AG04450 (cell line): Measurements from ENCODE around the gene BATF2. TPM values are rescaled to one million over a fixed set of nuclear protein-coding genes. Genes with fewer than 3 reads are reported as not detected.

ENCODE experiments used
- CTCF ChIA-PET: fragments of 300-600, 350-600 bp; formaldehyde crosslinking; extraction: SDS; loops from one replicate; lab custom pipeline; 2022; ENCODE audit warnings: antibody characterized with exemption, inconsistent platforms; lab: Charles Lee
- POLR2A ChIA-PET: fragments of 350-600 bp; formaldehyde crosslinking; extraction: SDS; loops from one replicate; lab custom pipeline; 2021; ENCODE audit warnings: antibody characterized with exemption, inconsistent platforms; lab: Yijun Ruan, JAX
- DNase-seq: peaks from one replicate; pipeline ENCODE4 v3.0.0-alpha.2; 2011; ENCODE audit warnings: low read depth, low spot score
- H3K27ac ChIP-seq: one replicate; pipeline ENCODE4 v1.5.1; 2012; ENCODE audit warnings: low read depth, low read length, control low read depth
- H3K27me3 ChIP-seq: one replicate; pipeline ENCODE4 v1.6.0; 2012; ENCODE audit warnings: low read length; ENCODE audit not compliant: control insufficient read depth, insufficient read depth
- H3K4me3 ChIP-seq: 2 replicates; pipeline ENCODE4 v1.5.1; 2011; ENCODE audit warnings: mild to moderate bottlenecking, low read depth, low read length, control low read depth
- H3K9me3 ChIP-seq: 2 replicates; pipeline ENCODE4 v1.5.1; 2012; ENCODE audit warnings: low read length; ENCODE audit not compliant: control insufficient read depth, insufficient read depth
- CTCF ChIP-seq: IDR thresholded peaks from 2 replicates; pipeline ENCODE4 v1.5.1; 2011; ENCODE audit warnings: low read depth, low read length, control low read depth, inconsistent platforms
- polyA plus RNA-seq: library from polyadenylated mRNA; depleted of rRNA; stranded (reverse); fragments of >200 nt; gene quantifications from 2 replicates; pipeline ENCODE4 v1.2.3, GENCODE V29; 2011

Gene BATF2
- polyA plus RNA-seq, 1 experiment, result 1.5 TPM

GRCh38 chr11:64998690-64999431, 2.1 kb upstream of the BATF2 start:
- DNase-seq, result no peak
- CTCF ChIA-PET, result interaction anchor here (0.7 to 1.4 kb wide), 3 partner anchors 10 to 15 kb away, joined by 3 to 8 read pairs (median 5); partner anchors contain the start of gene ARL2
- no peak overlapping the region for H3K4me3 ChIP-seq
- no peak for TF ChIP-seq CTCF
- POLR2A ChIA-PET, result no interaction called here
- peak overlapping the region; percentile 2 for H3K27ac ChIP-seq
- H3K27me3 ChIP-seq, result no peaks in the 10 kb centered on the region
- no peaks in the 10 kb centered on the region for H3K9me3 ChIP-seq

DNA sequence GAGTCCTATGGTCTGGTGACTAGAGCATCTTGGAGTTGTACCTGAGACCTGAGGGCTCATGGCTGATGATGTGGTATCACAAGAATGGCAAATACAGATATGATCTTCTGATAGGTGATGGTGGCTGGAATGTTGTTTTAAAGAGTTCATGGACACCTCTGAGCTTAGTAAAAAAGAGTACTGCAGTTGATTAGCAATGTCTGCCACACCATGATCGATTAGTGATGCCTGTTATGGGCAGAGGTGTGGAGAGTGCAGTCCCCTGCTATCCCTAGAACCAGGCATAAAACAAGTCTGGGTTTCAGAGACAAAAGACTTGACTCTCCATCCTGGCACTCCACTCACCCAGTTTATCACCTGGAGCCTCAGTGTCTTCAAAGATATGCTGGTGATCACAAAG, 1.4 kb upstream of the BATF2 start:
- ChIA-PET CTCF (interaction anchor here (1.0 to 2.0 kb wide), 2 partner anchors 10 to 151 kb away, joined by 3 to 7 read pairs; no protein-coding TSS in a partner anchor), POLR2A (no interaction called here)
- no peak overlapping the region for H3K27ac ChIP-seq
- H3K9me3 ChIP-seq, result no peaks in the 10 kb centered on the region
- H3K27me3 ChIP-seq, result no peaks in the 10 kb centered on the region
- no peak overlapping the region for H3K4me3 ChIP-seq
- no peak for TF ChIP-seq CTCF
- no peak for DNase-seq

- DNase-seq, result no peak
- Histone ChIP-seq H3K27me3 (no peaks in the 10 kb centered on the region), H3K27ac (no peak overlapping the region), H3K4me3 (peak overlapping the region; percentile 58), H3K9me3 (no peaks in the 10 kb centered on the region)
- CTCF ChIA-PET, result interaction anchor here (0.8 to 2.4 kb wide), 8 partner anchors 10 to 152 kb away, joined by 3 to 23 read pairs (median 4); partner anchors contain the start of genes ARL2, CDC42BPG and MAJIN
- POLR2A ChIA-PET, result no interaction called here
- no peak for TF ChIP-seq CTCF
Observed at GRCh38 chr11:64996327-64996709, 453 bp downstream of the BATF2 start.

GRCh38 chr11:64994318-64994717, 2.5 kb downstream of the BATF2 start:
- H3K9me3 ChIP-seq, result no peaks in the 10 kb centered on the region; the same call in 1 of the 2 replicates
- no peak for TF ChIP-seq CTCF
- ChIA-PET CTCF (no interaction called here), POLR2A (no interaction called here)
- no peak for DNase-seq
- H3K27ac ChIP-seq, result no peak overlapping the region
- no peaks in the 10 kb centered on the region for H3K27me3 ChIP-seq
- no peak overlapping the region for H3K4me3 ChIP-seq

DNA sequence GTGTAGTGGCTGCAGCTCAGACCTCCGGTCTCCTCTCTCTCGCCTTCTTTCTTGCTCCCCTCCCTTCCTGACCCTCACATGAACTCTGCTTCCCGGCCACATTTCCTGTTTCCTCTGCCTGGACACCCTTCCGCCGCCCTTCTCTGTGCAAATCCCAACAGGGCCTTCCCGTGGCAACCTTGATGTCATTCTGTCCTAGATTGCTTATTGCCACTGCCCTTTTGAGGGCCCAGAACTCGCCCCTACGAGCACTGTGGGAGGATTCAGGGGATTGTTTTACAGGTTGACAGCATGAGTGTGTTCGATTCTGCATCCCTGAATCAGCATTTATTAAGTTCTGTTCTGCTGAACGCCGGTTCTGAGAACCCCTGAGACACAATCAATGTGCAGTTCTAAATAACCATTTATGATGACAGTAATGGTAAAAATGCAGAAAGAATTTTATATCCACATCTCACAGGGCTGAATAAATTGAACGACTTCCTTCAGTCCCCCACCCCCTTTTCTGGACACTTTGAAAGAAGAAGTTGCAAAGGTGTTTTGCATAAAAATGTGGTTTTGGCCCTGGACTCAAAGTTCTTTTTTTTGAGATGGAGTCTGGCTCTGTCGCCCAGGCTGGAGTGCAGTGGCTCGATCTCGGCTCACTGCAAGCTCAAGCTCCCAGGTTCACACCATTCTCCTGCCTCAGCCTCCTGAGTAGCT, 6.4 kb downstream of the BATF2 start:
- CTCF ChIA-PET, result no interaction called here
- DNase-seq, result no peak
- Histone ChIP-seq H3K27ac (no peak overlapping the region), H3K27me3 (peaks cover 2% of the 10 kb centered on the region), H3K4me3 (no peak overlapping the region), H3K9me3 (no peaks in the 10 kb centered on the region; the same call in 1 of the 2 replicates)
- POLR2A ChIA-PET, result no interaction called here
- no peak for TF ChIP-seq CTCF
